DMS 273 (cell line): ENCODE measurements around the gene PLAGL2.

ENCODE experiments used
- DNase-seq: peaks from one replicate; lab custom pipeline; 2025; ENCODE audit not compliant: unreplicated experiment; lab: John Stamatoyannopoulos, UW

Gene PLAGL2

DNA sequence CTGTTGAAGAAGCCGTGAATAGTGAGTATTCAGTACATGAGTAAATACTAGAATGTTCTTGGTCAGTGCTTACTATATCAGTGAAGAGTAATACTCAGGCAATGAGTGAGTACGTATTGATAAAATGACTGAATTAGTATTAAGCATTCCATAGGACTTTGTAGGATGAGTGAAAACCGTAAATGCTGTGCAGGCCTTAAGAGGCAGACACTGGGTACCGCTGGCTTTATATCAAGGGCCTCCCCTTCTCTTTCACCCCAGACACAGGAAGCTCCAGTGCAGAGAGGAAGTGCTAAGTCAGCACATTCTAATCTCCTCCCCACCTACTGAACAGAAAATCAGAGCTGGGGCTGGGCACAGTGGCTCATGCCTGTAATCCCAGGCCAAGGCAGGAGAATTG lies 24.3 kb upstream of the PLAGL2 start:
- DNase-seq: no peak

DNA sequence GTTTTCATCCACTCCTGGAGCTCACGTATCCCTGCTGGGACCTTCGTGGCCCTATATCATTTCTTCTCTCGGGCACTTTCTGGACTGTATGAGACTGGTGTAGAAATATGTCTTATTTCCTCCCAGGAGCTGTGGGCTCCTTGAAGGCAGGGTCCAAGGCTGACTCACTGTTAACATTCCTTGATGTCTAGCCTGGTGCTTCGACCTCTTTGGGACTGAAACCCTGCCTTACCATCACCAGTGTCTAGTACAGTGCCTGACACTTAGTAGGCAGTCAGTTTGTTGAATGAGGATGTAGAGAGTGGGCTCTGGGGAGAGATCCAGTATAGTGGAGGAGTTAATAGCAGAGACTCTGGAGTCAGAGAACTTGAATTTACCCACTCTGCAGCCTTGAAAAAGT lies 23.7 kb upstream of the PLAGL2 start:
- DNase-seq: no peak

GRCh38 chr20:32230707-32231106 lies 23.2 kb upstream of the PLAGL2 start:
- no peak for DNase-seq

DNA sequence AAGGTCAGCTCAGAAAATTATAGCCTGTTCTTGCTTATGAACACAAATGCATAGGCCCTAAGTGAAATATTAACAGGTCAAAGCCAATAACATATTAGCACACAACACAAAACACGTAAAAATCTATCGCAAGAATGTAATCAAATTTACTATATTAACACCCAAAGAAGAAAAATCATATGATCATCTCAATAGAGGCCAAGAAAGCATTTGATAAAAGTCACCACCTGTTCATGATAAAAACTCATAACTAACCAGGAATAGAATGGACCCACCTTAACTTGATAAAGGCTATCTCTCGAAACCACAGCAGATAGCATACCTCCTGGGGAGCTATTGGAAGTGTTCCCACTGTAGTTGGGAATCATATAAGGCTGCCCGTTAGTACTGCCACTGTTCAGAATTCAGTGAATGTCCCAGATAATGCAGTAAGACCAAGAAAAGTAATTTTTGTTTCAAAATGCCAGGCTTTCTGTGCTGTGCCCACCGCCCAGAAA lies 21.8 kb upstream of the PLAGL2 start:
- DNase-seq: no peak

DNA sequence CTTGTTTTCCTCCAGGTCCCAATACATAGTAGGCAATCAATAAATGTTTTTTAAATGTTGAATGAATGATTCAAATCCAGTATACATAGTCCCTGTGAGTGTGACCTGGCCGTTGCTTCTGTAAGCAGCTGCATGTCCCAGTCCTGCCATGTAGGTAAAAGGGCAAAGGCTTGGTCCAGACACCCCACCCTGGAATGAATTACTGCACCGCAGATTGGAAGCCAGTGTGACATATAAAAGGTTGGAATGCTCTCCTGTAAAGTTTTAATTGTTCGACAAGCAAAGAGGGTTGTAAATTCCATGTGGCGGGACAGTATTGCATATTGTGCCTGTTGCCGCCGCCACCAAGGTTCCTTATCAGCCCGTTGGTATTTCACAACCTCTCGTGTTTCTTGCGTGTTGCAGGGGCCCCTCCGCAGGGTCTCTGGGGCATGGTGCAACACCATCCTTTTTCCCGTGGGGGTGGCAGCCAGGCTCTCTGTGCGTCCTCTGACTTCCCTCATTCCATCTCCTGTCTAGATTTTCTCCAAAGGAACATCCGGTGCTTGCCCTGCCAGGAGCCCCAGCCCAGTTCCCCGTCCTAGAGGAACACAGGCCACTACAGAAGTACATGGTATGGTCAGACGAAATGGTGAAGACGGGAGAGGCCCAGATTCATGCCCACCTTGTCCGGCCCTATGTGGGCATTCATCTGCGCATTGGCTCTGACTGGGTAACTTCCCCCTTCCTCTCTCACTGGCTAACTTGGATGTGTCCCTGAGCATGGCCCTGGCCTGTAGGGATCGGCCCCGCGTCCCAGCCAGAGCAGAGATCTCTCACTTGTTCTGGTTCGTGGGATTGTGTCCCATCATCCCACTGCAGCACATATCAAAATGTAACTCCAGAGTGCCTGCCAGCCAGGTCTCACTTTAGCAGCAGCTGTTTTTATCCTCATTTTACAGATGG lies 20.5 kb upstream of the PLAGL2 start:
- no peak for DNase-seq

DNA sequence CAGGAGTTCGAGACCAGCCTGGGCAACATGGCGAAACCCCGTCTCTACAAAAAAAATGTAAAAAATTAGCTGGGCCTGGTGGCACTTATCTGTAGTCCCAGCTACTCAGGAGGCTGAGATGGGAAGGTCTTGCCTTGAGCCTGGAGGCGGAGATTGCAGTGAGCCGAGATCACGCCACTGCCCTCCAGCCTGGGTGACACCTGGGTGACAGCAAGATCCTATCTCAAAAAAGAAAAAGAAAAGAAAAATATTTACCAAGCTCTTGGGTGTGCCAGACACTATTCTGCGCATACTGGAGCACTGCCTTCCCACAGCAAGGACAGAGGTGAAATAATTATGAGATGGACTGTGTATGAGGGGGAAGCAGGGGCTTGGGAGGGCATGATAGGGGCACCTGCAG lies 19.8 kb upstream of the PLAGL2 start:
- DNase-seq: no peak

GRCh38 chr20:32226391-32226790 lies 18.8 kb upstream of the PLAGL2 start:
- no peak for DNase-seq

DNA sequence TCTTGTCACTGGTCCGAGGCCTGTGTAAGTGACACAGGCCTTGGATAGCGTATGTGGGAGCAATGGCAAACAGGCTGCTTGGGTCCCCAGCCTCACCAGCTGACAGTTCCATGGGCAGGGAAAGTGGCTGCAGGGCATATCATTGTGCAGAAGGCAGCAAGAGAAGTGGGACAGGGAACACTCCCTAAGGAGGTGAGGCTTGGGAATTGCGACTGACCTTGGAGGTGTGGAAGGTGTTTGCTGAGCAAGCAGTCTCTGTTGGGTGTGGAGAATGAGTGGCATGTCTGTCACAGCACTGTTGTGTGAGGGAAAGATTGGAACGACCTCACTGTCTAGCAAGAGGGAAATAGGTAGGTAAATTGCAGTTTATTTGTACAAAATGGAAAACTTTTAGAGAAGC lies 16.9 kb upstream of the PLAGL2 start:
- no peak for DNase-seq

DNA sequence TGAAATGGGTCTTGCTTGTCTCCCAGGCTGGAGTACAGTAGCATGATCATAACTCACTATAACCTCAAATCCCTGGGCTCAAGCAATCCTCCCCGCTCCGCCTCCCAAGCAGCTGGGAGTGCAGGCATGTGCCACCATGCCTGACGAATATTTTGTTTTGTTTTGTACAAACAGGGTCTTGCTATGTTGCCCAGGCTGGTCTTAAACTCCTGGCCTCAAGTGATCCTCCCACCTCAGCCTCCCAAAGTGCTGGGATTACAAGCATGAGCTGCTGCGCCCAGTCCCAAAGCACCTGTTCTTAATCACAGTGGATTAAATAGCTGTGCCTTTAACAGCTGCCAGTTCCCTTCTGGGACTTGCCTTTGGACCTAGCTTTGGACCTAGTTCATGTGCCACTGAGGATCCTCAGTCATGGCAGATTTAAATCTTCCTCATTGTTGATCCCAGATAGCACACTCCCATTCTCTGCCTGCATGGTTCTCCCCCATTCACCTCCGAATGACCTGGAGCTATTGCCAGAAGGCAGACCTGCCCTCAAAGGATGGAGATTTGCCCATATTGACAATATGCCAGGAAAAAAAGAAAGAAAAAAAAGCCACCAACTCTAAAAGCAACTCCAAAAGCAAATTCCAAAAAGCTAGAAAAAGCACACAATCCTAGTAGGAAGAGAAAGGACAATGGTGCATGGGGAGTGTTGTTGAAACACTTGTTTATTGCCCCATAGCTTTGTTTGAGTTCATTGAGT lies 10.8 kb upstream of the PLAGL2 start:
- no peak for DNase-seq

- DNase-seq: no peak
These were observed 8.9 kb upstream of the PLAGL2 start for GRCh38 chr20:32216179-32217142.

DNA sequence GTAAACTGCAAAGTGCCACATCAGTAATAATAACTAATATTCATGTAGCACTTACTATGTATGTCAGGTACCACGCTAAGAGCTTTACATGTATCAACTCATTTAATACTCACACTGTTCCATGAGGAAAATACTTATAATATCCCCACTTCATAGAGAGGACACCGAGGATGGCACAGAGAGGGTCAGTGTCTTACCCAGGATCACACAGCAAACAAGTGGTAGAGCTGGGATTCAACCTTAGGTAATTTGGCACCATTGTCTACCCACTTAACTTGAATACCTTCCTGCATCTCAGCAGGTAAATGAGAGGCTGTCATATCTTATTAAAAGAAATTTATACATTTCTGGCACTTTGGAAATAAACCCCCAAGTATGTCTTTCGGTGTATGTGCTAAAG lies 8.2 kb upstream of the PLAGL2 start:
- no peak for DNase-seq

DNA sequence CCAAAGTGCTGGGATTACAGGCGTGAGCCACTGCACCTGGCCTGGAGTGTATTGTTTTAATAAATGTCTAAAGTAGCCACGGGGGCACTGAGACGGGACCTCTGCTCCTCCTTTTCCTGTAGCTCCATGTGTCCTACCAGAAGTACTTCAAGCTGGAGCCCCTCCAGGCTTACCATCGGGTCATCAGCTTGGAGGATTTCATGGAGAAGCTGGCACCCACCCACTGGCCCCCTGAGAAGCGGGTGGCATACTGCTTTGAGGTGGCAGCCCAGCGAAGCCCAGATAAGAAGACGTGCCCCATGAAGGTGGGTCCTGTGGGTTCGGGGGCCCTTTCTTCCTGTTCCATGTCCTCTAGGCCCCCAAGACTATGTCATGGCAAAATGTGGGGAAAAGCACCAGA lies 7.6 kb upstream of the PLAGL2 start:
- DNase-seq: no peak

GRCh38 chr20:32213870-32214269 lies 6.3 kb upstream of the PLAGL2 start:
- DNase-seq: no peak

GRCh38 chr20:32209850-32210605 lies 2.5 kb upstream of the PLAGL2 start:
- no peak for DNase-seq

DNA sequence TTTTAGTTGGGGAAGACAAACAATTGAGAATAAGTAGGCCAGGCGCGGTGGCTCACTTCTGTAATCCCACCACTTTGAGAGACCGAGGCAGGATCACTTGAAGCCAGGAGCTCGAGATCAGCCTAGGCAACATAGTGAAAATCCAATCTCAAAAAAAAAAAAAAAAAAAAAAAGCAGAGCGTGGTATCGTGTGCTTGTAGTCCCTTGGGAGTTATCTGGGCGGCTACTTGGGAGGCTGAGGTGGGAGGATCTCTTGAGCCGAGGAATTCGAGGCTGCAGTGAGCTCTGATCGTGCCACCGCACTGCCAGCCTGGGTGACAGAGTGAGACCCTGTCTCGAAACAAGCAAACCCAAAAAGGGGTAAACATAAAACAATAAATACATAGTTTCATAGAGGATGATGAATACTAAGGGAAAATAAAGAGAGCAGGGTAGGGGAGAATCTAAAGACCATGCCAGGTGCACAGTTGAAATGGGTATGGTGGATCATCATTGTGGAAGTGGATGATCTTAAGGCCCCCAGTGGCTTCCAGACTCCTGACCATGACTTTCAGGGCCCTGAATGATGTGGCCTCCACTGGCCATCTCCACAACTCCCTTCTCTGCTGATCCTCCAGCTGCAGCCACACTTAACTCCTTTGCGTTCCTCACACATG lies 1.1 kb upstream of the PLAGL2 start:
- peak; percentile 34 for DNase-seq

DNA sequence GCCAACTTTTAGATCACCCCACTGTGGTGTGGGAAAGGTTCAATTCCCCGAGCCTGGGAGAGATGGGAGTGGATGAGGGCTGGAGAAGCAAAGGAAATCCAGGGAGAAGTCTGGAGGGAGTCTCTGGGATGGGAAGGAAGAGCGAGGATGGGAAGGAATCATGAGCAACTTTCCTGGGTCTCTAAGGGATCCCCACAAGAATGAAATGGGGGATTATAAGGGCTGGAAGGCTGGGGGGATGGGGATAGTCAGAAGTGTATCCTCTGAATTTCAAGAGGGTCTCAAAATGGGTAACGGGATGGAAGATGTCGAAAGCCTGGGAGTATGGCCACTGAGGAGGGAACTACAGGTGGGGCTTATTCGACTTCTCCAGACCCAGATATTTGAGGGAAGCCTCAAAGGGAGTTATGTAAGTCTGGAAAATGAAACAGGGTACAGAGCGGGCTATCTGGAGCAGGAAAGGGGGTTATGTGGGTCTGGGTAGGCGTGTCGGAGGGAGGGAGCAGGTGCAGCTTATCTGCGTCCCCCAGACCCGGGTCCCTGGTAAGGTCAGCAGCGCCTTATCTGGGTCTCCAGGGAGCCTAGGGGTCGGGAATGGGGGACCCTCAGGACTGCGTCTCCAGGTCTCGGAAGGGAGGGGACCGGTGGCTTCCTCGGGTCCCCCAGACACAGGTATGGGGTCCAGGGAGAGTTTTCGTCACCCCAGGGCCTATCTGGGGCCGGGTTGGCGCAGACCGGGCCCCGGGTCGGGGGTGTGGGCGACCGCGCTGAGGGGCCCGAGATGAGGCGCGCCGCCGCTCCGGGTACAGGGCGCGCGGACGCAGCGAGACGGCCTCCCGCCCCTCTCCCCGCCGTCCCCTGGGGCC lies 550 bp downstream of the PLAGL2 start:
- DNase-seq: peak; percentile 40

DNA sequence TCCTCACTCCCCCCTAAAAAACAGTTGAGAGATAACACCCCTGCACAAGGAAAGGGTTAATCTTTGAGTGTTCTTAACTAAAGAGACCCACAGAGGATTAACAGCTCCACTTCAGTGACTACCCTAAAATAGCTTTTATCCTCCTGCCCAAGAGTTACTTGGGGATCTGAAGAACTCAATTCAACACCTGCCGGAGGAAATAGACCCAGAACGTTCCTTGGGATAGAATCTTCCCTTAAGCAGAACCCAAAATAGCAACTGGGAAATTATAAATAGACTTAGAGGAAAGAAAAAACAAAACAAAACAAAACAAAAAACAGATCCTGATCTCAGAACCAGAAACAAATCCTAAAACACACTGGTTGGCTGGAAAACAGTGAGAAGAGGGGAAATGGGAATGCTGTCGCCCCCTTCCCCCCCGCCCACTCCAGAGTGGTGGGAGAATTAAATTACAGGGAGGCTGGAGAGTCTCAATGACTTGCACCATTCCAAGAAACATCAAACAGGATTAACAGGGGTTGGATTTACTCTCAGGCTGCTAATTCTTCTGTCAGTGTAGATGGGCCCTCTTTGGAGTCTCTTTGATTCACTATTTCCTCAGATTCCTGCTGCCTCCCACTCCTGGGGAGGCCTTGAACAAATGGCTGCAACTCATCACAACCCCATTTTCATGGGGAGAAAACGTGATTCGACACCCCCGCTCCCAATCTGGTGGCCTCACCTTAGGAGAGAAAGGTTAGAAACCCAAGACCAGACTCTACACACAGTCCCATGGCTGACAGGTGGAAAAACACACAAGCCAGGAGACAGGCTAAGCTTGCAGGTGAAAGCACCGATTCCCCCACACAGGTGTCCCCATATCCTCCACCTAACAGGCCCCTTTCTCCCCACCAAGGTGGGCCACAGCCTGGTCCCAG lies 1.4 kb downstream of the PLAGL2 start:
- DNase-seq: no peak
